C4-2B (cell line): ENCODE data around the gene NEU4.

Experiments
- CTCF ChIP-seq: fragments of 450-650 bp; conservative IDR thresholded peaks from 2 replicates; pipeline ENCODE4 v1.5.1; 2017; ENCODE audit warnings: mild to moderate bottlenecking
- ZFX ChIP-seq: fragments of 450-650 bp; IDR thresholded peaks from 2 replicates; pipeline ENCODE4 v1.6.1; 2017

GRCh38 chr2:241804326-241805229 lies 4.4 kb upstream of the NEU4 start:
- TF ChIP-seq CTCF (no peak), ZFX (no peak)
